ENCODE results near the gene KDM4C. TPM values are rescaled to one million over a fixed set of nuclear protein-coding genes. Genes with fewer than 3 reads are reported as not detected.

The KDM4C gene
- total RNA-seq, 1 donor, result 50.7 TPM

GRCh38 chr9:6991418-6991817 lies 233.6 kb downstream of the KDM4C start:
- Histone ChIP-seq H4K20me1 (ENCODE audit: insufficient read depth, low read length) (no peaks in the 10 kb centered on the region), H2AFZ (ENCODE audit: low read length) (no peak overlapping the region), H3K4me3 (ENCODE audit: insufficient read depth, low read length) (no peak overlapping the region), H3K27ac (ENCODE audit: low read depth, low read length) (no peak overlapping the region), H3K79me2 (ENCODE audit: insufficient read depth, low read length) (no peaks in the 10 kb centered on the region), H3K36me3 (ENCODE audit: insufficient read depth, low read length) (peaks cover 6% of the 10 kb centered on the region), H3K4me2 (ENCODE audit: insufficient read depth, low read length) (no peak overlapping the region), H3K9me3 (ENCODE audit: low read depth, low read length) (no peaks in the 10 kb centered on the region), H3K4me1 (ENCODE audit: insufficient read depth, low read length) (no peaks in the 10 kb centered on the region), H3K27me3 (ENCODE audit: insufficient read depth, low read length) (no peaks in the 10 kb centered on the region)
- DNase-seq (ENCODE audit: insufficient read length, low spot score, missing footprints), result no peak
- no peak for TF ChIP-seq CTCF (IDR thresholded peaks at IDR 0.05; ENCODE audit: extremely low read depth, low read depth, low read length)

GRCh38 chr9:6996061-6996854 lies 238.5 kb downstream of the KDM4C start:
- Histone ChIP-seq H3K79me2 (ENCODE audit: insufficient read depth, low read length) (no peaks in the 10 kb centered on the region), H3K27ac (ENCODE audit: low read depth, low read length) (no peak overlapping the region), H3K27me3 (ENCODE audit: insufficient read depth, low read length) (no peaks in the 10 kb centered on the region), H3K9me3 (ENCODE audit: low read depth, low read length) (no peaks in the 10 kb centered on the region), H3K36me3 (ENCODE audit: insufficient read depth, low read length) (peaks cover 3% of the 10 kb centered on the region), H3K4me3 (ENCODE audit: insufficient read depth, low read length) (no peak overlapping the region), H2AFZ (ENCODE audit: low read length) (no peak overlapping the region), H4K20me1 (ENCODE audit: insufficient read depth, low read length) (no peaks in the 10 kb centered on the region), H3K4me2 (ENCODE audit: insufficient read depth, low read length) (no peak overlapping the region), H3K4me1 (ENCODE audit: insufficient read depth, low read length) (peaks cover 5% of the 10 kb centered on the region)
- no peak for DNase-seq (ENCODE audit: insufficient read length, low spot score, missing footprints)
- no peak for TF ChIP-seq CTCF (IDR thresholded peaks at IDR 0.05; ENCODE audit: extremely low read depth, low read depth, low read length)

GRCh38 chr9:6997330-6997729 lies 239.6 kb downstream of the KDM4C start:
- no peak for TF ChIP-seq CTCF (IDR thresholded peaks at IDR 0.05; ENCODE audit: extremely low read depth, low read depth, low read length)
- Histone ChIP-seq H3K9me3 (ENCODE audit: low read depth, low read length) (no peaks in the 10 kb centered on the region), H3K27me3 (ENCODE audit: insufficient read depth, low read length) (no peaks in the 10 kb centered on the region), H3K4me2 (ENCODE audit: insufficient read depth, low read length) (no peak overlapping the region), H3K4me1 (ENCODE audit: insufficient read depth, low read length) (peaks cover 5% of the 10 kb centered on the region), H2AFZ (ENCODE audit: low read length) (no peak overlapping the region), H3K4me3 (ENCODE audit: insufficient read depth, low read length) (no peak overlapping the region), H3K79me2 (ENCODE audit: insufficient read depth, low read length) (no peaks in the 10 kb centered on the region), H4K20me1 (ENCODE audit: insufficient read depth, low read length) (no peaks in the 10 kb centered on the region), H3K36me3 (ENCODE audit: insufficient read depth, low read length) (peaks cover 3% of the 10 kb centered on the region), H3K27ac (ENCODE audit: low read depth, low read length) (no peak overlapping the region)
- no peak for DNase-seq (ENCODE audit: insufficient read length, low spot score, missing footprints)

- no peak overlapping the region for H3K4me2 ChIP-seq (ENCODE audit: insufficient read depth, low read length)
- H3K27me3 ChIP-seq (ENCODE audit: insufficient read depth, low read length), result no peaks in the 10 kb centered on the region
- no peak for TF ChIP-seq CTCF (IDR thresholded peaks at IDR 0.05; ENCODE audit: extremely low read depth, low read depth, low read length)
- no peak overlapping the region for H2AFZ ChIP-seq (ENCODE audit: low read length)
- H3K36me3 ChIP-seq (ENCODE audit: insufficient read depth, low read length), result peaks cover 3% of the 10 kb centered on the region
- no peak for DNase-seq (ENCODE audit: insufficient read length, low spot score, missing footprints)
- H4K20me1 ChIP-seq (ENCODE audit: insufficient read depth, low read length), result no peaks in the 10 kb centered on the region
- H3K79me2 ChIP-seq (ENCODE audit: insufficient read depth, low read length), result no peaks in the 10 kb centered on the region
- H3K4me3 ChIP-seq (ENCODE audit: insufficient read depth, low read length), result no peak overlapping the region
- H3K4me1 ChIP-seq (ENCODE audit: insufficient read depth, low read length), result peaks cover 5% of the 10 kb centered on the region
- no peaks in the 10 kb centered on the region for H3K9me3 ChIP-seq (ENCODE audit: low read depth, low read length)
- H3K27ac ChIP-seq (ENCODE audit: low read depth, low read length), result no peak overlapping the region
Measured at GRCh38 chr9:6999794-7000193, 242.0 kb downstream of the KDM4C start.

All from osteoblast (primary cell).